Measurements from ENCODE around the gene OR1E2.
"Not testable (repeated sequence)": the region's sequence is repeated elsewhere in the genome, so short reads cannot be mapped to it uniquely, and the experiment has no call there.

OR1E2 gene, protein sequence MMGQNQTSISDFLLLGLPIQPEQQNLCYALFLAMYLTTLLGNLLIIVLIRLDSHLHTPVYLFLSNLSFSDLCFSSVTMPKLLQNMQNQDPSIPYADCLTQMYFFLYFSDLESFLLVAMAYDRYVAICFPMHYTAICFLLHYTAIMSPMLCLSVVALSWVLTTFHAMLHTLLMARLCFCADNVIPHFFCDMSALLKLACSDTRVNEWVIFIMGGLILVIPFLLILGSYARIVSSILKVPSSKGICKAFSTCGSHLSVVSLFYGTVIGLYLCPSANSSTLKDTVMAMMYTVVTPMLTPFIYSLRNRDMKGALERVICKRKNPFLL

DNA sequence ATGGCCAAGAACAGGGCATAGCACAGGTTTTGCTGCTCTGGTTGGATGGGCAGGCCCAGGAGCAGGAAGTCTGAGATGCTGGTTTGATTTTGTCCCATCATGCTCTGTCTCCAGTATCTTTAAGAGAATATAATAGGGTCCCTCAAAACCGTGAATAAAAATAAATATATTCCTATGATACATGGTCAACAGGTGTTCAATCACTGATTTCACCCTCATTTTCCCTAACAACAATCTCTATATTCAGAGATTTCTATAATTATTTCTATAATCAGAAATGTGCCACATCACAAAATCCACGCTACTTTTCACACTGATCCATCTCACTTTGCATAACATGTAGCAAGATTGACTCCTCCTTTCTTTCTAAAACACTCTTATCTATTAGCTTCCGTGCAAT, at the start of gene OR1E2:
Gene OR1E2 (minus strand): TSS at position 101 of the 400 bp plus-strand sequence. CDS start 0 bp downstream, at position 101.
- no peak for DNase-seq

DNA sequence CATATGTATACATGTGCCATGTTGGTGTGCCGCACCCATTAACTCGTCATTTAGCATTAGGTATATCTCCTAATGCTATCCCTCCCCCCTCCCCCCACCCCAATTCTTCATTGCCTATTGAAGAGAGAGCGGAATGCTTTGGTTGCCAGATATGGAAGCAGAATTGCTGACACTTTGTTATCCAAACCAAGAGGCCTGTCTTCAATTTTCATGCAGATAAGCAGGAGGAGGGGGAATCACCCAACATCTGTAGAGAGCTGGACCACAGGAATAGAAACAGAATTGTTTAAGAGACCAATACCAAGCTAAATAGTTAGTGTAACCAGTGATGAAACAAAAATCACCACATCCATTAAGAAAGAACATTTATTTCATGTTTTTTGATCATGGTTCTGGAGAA, 49.2 kb upstream of the OR1E2 start:
- DNase-seq = no peak

DNA sequence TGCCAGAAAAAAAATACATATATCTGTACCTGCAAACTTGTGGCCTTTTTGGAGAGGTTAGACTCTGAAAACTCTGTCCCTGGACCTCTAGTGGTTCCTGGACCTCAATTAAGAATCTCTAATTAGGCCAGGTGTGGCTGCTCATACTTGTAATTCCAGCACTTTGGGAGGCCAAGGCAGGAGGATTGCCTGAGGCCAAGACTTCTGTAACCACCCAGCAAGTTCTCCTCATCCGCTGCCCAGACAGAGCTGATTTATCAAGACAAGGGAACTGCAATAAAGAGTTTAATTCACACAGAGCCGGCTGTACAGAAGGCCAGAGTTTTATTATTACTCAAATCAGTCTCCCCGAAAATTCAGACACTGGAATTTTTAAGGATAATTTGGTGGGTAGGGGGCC, 46.3 kb upstream of the OR1E2 start:
- DNase-seq = no peak

DNA sequence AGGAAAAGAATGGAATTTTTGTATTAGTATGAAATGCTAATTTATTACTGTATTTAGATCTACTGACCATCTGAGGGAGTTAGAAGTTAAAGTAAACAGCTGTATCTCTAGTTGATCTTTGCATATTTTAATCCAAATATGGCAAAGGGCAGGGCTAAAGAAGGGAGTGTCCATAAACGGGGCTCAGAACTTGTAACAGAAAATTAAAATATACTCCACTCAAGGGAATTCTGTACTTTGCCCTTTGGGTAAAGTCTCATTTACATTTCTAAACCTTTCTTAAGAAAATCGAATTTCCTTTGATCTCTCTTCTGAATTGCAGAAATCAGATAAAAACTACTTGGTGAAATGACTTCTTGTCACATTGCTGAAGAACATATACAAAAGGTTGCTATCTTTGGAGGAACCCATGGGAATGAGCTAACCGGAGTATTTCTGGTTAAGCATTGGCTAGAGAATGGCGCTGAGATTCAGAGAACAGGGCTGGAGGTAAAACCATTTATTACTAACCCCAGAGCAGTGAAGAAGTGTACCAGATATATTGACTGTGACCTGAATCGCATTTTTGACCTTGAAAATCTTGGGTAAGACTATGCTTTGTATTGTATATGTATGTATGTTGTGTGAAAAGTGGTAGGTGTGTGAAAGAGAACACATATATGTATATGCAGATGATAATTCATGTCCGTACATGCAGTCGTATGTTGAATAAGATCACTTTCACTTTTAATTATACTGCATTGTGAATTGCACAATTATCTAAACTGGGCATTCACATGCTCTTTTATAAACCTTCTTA, 42.4 kb upstream of the OR1E2 start, which contains the start of gene ASPA:
Gene ASPA (plus strand): TSS at position 186 of the 799 bp plus-strand sequence. CDS start 163 bp downstream, at position 349.
- no peak for DNase-seq

DNA sequence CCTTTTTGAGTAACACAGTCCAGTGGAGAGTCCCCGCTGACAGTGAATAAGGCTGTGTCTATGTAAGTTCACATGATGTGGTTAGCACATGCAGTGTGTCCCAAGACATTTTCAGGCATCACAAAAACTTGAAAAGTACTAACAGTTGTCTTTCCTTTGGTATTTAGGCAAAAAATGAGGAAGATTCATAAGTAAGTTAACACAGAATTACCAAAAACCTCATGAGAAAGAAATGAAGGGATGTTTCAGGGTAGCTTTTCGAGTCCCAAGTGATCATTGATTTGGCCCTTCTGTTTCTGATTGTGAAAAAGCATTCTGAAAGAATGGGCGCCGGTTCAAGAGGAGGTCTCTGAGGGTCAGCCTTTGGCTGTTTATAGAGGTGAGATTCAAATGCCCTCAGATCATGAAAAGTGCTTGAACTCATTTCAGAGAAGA, 41.6 kb upstream of the OR1E2 start:
- no peak for DNase-seq

DNA sequence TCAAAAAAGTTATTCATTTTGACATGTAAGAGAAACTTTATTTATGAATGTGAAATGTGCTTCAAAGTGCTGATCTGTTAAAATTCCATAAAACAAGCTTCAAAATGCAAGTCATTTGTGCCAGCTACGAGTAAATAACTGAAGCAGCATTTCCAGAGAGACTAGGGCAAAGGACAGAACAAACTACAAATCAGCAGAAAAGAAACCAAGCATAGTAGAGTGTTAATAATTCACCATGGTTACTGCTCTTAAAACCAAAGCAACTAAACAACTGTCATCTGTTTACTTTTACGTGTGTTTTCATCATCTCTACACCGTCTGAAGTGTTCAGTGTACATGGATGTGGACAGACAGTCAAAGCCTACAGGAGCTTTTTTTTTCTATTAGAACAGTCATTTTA, 40.6 kb upstream of the OR1E2 start:
- no peak for DNase-seq

DNA sequence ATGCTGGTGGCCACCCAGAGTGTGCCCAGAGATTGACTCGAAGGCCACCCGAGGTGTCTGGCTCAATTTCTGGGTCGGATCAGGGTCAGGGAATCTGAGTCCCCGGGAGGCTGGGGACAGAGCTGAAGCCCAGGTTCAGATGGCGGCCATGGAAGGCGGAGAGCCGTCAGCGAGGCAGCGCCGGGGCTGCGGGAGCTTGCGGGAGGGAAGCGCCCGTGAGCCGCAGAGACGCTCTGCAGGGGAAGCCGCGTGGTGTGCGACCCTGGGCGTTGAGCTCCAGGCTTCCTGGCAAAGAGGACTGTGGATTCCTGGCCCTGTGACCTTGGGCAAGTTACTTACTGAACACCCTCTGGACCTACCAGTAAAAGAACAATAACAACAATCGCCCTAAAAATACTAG, 38.5 kb upstream of the OR1E2 start:
- DNase-seq = no peak

DNA sequence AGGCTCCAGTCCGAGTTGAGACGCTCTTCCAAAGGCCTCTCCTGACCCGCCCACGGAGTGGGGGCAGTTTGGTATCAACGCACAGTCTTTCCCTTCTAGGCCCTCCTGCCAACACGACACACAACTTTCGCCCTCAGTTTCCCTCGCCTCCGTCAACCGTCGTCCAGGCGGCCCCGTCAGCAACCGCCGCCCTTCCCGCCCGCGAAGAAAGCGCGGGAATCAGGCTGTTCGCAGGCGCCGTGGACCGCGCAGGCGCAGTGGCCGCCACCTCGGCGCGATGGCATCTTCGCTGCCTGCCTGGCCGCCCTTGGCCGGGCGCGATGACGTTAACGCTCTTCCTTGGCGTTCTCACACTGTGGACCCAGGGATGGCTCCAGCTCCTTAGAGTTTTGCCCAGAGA, 38.0 kb upstream of the OR1E2 start, which contains the start of gene SPATA22:
Gene SPATA22 (minus strand): TSS at position 221 of the 400 bp plus-strand sequence. CDS start 2,494 bp downstream, outside the sequence.
- no peak for DNase-seq

DNA sequence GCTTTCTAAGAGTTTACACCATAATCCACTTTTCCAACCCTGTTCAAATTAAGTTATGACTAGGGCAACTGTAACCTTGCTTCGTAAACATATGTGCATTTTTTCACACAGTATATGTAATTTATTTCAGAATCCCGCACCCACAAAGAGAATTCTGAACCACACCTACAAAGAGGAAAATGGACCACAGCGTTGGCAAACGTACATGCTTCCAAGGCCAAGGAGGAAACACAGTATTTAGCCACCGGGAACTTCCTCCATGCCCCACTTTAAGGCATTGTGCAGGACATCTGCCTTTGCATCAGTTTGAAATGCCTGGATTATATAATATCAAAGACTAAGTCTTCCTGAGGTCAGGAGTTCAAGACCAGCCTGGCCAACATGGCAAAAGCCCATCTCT, 35.9 kb upstream of the OR1E2 start:
- no peak for DNase-seq

DNA sequence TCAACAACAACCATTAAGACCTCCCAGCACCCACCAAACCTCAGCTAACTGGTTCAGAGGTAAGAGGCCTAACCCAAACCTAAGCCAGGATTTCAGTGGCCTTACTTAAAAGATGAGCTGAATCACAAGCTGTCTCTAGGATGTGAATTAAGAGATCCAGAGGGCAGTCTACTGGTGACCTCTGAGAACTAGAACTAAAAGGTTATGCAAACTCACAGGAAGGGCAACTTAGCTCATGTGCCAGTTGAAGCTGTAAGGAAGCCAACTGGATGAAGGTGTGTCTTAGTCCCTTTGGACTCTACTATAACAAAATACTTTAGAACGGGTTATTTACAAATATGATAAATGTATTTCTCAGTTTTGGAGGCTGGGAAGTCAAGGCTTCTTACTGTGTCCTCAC, 32.7 kb upstream of the OR1E2 start:
- DNase-seq = not testable (repeated sequence)

DNA sequence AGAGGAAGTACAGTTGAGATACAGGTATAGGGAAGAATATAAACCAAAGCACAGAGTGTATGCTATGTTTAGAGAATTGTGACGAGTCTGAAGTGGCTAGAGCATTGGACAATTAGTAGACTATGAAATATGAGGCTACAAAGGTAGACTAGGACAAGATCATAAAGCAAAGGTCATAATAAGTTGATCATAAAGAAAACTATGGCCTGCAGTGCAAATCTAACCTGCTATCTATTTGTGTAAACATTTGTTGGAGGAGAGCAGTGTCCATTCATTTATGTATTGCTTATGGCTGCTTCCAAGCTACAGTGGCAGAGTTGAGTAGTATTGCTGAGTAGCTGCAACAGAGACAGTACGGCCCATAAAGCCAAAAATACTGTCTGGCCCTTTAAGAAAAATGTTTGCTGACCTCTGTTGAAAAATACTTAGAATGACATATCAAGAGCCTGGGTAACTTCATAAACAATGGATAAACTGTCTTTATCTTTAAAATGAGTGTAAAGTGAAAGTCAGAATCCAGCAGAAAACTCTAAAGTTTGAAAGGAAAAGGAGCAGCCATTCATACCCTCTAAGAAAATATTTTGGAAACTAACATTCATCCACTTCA, 14.5 kb upstream of the OR1E2 start:
- DNase-seq = no peak

DNA sequence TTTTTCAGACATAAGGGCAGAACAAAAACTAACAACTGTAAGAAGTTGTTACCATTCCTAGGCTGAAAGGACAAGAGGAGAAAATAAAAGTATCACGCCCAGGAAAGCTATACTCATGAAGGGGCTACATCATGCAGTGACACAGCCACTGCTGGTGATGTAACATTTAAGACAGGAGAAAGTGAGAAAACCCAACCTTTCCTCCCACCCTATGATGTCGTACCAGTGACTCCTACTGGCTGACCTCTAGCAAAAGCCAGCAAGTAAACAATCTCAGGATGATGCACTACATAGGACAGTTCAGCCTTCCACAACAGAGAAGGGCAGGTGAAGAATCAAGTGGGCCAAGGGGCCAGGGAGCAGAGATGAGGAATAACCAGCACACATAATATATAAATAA, 14.0 kb upstream of the OR1E2 start:
- no peak for DNase-seq

DNA sequence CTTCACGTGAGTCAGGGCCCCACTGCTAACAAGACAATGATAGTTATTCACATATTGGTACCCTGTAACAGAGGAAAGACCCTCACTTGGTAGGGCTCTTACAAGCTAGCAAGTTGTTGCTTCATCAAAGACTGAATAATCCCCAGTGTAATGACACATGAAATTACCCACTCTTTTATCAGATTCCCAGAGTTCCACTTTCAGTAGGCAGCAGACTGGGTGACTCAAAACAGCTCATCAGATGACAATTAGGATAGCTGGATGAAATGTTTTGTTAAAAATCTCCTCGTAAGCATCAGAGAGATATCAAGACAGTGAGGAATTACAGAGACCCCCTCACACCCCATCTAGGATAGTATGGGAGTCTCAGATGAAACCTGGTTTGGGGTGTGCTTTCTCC, 6.8 kb upstream of the OR1E2 start:
- DNase-seq = no peak

DNA sequence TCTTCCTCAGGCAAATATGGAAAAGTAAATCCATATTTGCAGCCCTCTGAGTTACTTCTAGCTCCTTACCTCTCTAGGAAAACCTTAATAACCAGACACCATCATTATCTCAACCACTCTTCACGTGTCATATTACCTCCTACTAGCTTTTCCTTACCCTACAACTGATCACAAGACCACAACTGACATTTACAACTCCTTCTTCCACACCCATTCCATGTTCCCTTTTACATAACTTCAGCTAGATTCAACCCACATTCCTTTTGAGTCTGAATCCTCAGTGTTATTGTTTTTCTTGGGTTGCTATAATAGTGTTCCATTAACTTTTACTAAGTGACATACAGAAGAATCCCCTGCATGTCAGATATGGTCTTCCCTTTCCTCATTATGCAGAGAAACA, 4.7 kb upstream of the OR1E2 start:
- DNase-seq = no peak

DNA sequence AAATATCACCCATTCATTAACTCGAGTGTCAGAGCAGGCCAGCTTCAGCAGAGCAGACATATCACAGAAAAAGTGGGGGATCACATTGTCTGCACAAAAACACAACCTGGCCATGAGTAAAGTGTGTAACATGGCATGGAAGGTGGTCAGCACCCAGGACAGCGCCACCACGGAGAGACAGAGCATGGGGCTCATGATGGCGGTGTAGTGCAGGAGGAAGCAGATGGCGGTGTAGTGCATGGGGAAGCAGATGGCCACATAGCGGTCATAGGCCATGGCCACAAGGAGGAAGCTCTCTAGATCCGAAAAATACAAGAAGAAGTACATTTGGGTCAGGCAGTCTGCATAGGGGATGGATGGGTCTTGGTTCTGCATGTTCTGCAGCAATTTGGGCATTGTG, 426 bp downstream of the OR1E2 start:
- not testable (repeated sequence) for DNase-seq

DNA sequence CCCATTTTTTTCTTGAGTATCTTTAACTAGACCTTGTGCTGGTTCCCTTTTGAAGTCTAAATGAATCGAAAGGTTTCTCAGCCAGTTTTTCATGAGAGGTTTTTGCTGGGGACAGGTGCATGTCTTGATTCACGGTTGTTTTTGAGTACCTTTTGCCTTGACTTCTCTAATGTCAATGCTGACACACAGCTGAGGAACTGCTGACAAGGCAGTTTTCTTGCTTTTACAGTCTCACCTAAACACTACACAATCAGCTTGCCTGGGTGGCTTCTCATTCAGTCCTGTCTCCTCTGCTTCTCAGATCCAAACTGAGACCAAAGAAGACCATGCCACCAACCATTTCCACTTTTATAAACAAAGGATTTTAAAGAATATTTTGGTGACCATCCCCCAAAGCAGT, 15.4 kb downstream of the OR1E2 start:
- no peak for DNase-seq

DNA sequence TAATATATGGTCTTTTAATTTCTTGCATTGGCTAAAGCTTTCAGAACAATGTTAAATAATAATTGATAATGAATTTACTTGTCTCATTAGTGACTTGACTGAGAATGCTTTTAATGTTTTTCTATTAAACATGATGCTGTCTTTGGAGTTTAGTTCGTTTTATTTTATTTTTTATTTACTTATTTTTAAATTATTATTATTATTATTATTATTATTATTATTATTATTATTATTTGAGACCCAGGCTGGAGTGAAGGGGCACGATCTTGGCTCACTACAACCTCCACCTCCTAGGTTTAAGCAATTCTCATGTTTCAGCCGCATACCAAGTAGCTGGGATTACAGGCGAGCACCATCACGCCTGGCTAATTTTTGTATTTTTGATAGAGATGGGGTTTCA, 18.0 kb downstream of the OR1E2 start:
- DNase-seq = no peak

DNA sequence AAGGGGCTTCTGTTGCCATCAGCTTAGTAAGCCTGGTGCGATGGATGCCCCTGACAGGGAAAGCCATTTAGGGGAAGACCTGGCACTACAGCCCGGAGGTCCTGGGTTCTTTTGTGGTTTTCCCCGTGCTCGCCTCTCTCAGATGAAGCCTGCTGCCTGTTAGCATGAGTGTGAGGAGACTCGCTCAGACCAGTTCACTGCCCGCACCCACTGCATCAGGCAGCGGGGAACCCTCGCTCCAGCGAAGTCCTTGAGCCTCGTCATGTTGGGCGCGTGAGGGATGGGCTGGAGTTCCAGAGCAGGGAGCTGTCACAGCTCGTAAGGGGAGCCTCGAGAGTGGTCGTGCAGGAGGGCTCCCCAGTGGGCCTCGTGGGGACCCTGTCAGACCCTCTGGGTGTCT, 21.4 kb downstream of the OR1E2 start:
- not testable (repeated sequence) for DNase-seq

DNA sequence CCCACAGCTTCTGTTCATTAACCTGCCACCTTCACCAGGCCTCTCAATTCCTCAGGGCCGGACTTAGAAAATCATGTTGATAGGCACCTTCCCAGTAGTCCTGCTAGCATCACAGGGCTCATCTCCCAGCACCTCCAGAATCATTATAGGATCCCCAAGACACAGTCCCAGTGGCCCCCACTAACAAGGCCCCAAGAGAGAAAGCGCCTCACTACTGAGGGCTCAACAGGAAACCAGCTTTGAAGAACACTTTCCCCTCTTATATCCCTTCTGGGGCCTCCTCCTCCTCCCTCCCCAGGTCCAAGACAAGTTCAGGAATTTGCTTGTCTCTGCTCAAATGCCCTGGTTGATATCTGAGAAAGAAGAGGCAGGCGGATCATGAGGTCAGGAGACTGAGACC, 22.6 kb downstream of the OR1E2 start, which contains the start of gene OR3A3:
Gene OR3A3 (plus strand): TSS at position 301 of the 400 bp plus-strand sequence.
- no peak for DNase-seq

DNA sequence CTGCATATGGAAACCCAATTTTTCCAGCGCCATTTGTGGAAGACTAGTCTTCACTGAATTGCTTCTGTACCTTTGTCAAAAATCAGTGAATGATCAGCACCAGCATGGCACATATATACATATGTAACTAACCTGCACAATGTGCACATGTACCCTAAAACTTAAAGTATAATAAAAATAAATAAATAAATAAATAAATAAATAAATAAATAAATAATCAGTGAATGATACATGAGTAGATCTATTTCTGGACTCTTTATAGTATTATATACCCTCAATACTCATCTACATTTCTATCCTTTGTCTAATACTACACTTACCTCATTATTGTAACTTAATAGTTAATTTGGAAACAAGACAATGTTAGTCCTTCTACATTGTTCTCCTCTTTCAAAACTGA, 29.8 kb downstream of the OR1E2 start:
- DNase-seq = not testable (repeated sequence)

DNA sequence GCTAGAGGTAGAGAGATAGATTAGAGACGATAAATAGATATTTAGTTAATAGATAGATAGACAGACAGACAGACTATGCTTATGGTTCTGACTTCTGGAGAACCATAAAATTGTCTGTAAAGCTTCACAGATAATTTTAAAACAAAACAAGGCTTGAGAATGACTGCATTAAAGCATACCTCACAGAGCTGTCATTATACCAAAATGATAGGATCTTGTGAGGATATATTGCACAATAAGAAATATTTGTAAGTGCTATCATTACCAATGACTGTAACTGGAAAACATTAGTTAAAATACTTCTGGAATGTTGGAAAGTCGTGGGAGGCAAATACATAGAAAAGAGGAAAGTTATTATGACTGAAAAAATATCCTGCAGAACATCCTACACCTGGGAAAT, 31.9 kb downstream of the OR1E2 start:
- no peak for DNase-seq

DNA sequence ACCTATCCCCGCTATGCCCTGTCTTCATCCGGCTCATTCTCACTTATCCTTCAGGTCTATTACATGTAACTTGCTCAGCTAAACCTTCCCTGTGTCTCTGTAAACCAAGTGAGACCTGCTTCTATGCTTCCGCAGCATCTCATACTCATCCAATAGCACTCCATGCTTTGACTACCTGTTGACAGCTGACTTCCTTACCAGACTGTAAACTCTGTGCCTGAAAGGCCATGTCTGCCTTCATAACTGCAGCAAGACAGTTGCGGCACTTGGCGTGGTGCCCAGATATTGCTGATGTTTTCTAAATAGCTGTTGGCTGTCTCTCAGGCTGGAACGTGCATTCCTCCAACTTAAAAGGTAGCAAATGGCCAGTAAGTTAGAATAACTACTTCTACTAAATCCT, 33.6 kb downstream of the OR1E2 start:
- no peak for DNase-seq

DNA sequence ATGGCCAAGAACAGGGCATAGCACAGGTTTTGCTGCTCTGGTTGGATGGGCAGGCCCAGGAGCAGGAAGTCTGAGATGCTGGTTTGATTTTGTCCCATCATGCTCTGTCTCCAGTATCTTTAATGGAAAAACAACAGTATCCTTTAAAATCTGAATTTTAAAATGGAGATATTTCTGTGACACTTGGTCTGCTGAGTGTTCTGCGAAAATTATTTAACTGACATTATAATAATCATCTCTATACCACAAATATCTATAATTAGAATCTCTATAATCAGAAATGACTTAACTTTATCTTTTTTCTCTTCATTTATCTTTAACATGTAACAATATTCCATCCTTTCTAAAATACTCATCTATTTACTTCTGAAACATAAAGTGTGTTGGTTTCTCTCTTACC, 35.3 kb downstream of the OR1E2 start, which contains the start of gene OR1E1:
Gene OR1E1 (minus strand): TSS at position 101 of the 400 bp plus-strand sequence. CDS start 0 bp downstream, at position 101.
- no peak for DNase-seq
